Gastroesophageal sphincter (tissue), 3 donors: Measurements from ENCODE around the gene IFT81.

ENCODE experiments used
- CTCF ChIP-seq, 4 experiments: fragments of 200-600 bp in 2 of 4; fragments of 450-650 bp in 2 of 4; sonication (generic) in 1 of 4; IDR thresholded peaks; one replicate each; pipeline ENCODE4 v1.5.1; 2017 to 2019; ENCODE audit warnings: antibody characterized with exemption in 4 of 4, mild to moderate bottlenecking in 2 of 4, moderate library complexity in 2 of 4
- EP300 ChIP-seq: sonication (generic); formaldehyde crosslinking; IDR thresholded peaks from one replicate; pipeline ENCODE4 v1.6.1; 2017; ENCODE audit warnings: antibody characterized with exemption, mild to moderate bottlenecking
- POLR2AphosphoS5 ChIP-seq: sonication (generic); formaldehyde crosslinking; IDR thresholded peaks from one replicate; pipeline ENCODE4 v1.6.1; 2017; ENCODE audit warnings: antibody characterized with exemption

DNA sequence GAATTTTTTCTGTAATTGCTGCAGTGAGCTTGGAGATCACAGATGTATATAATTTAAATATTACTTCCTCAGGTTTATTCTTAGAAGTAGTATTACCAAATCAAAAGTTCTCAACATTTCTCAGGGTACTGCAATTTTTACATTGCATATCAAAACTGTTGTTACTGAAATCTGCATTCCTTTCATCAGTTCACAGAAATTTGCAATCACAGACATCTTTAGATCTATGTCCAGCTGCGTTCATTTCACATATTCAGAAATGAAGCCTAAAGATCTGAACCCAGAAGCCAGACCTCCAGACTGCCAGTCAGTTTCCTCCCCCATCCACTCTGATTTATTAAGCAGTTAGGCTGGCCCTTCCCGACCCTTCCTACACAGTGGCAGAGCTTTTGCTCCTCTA is 18.2 kb upstream of the IFT81 start:
- TF ChIP-seq CTCF (IDR thresholded peaks at IDR 0.05) (no peak), POLR2AphosphoS5 (no peak), EP300 (no peak)
